Effector CD8-positive, alpha-beta T cell (primary cell): Measurements from ENCODE around the gene DEFB112.

ENCODE experiments used
- DNase-seq: peaks from one replicate; lab custom pipeline; 2025; lab: John Stamatoyannopoulos, UW
- total RNA-seq, 4 experiments: gene quantifications; one replicate each; lab custom pipeline; 2026; lab: John Stamatoyannopoulos, UW

DEFB112 gene
- total RNA-seq, result 0 reads per million in 4 experiments

GRCh38 chr6:50049829-50050228, at the start of gene DEFB112:
Gene DEFB112 (minus strand): TSS chr6:50049929. CDS start chr6:50049869, 60 bp downstream.
- DNase-seq, result no peak

- no peak for DNase-seq
Measured at GRCh38 chr6:50098641-50098993, 48.9 kb upstream of the DEFB112 start.

- no peak for DNase-seq
Measured at GRCh38 chr6:50097966-50098640, 48.4 kb upstream of the DEFB112 start.

- DNase-seq, result no peak
Measured at GRCh38 chr6:50096296-50096695, 46.6 kb upstream of the DEFB112 start.

GRCh38 chr6:50093938-50094272, 44.2 kb upstream of the DEFB112 start:
- DNase-seq, result no peak

- DNase-seq, result no peak
Measured at GRCh38 chr6:50093116-50093937, 43.6 kb upstream of the DEFB112 start.

GRCh38 chr6:50091641-50092040, 41.9 kb upstream of the DEFB112 start:
- DNase-seq, result no peak

- DNase-seq, result no peak
Measured at GRCh38 chr6:50089911-50090310, 40.2 kb upstream of the DEFB112 start.

GRCh38 chr6:50087231-50087954, 37.7 kb upstream of the DEFB112 start:
- no peak for DNase-seq

- DNase-seq, result no peak
Measured at GRCh38 chr6:50077385-50077784, 27.7 kb upstream of the DEFB112 start.

GRCh38 chr6:50076431-50076830, 26.7 kb upstream of the DEFB112 start:
- no peak for DNase-seq

- DNase-seq, result no peak
Measured at GRCh38 chr6:50071921-50072320, 22.2 kb upstream of the DEFB112 start.

GRCh38 chr6:50070101-50070500, 20.4 kb upstream of the DEFB112 start:
- DNase-seq, result no peak

GRCh38 chr6:50062051-50062450, 12.3 kb upstream of the DEFB112 start:
- no peak for DNase-seq

- no peak for DNase-seq
Measured at GRCh38 chr6:50056242-50056641, 6.5 kb upstream of the DEFB112 start.

GRCh38 chr6:50047026-50047425, 2.7 kb downstream of the DEFB112 start:
- DNase-seq, result no peak

- no peak for DNase-seq
Measured at GRCh38 chr6:50030777-50031562, 18.8 kb downstream of the DEFB112 start.

- no peak for DNase-seq
Measured at GRCh38 chr6:50030350-50030749, 19.4 kb downstream of the DEFB112 start.

- DNase-seq, result no peak
Measured at GRCh38 chr6:50025258-50025657, 24.5 kb downstream of the DEFB112 start.

- DNase-seq, result no peak
Measured at GRCh38 chr6:50021894-50022293, 27.8 kb downstream of the DEFB112 start, which contains the start of gene DEFB110. Gene DEFB110 (minus strand): TSS chr6:50021994. CDS start chr6:50021935, 59 bp downstream.

- DNase-seq, result no peak
Measured at GRCh38 chr6:50007819-50008218, 41.9 kb downstream of the DEFB112 start.

GRCh38 chr6:50003139-50003538, 46.6 kb downstream of the DEFB112 start:
- DNase-seq, result no peak
